Stomach smooth muscle (tissue), 2 donors: Measurements from ENCODE around the gene NFYC.

Source experiments
- H3K27ac ChIP-seq: one replicate; pipeline ENCODE4 v1.7.0; 2013; ENCODE audit warnings: mild to moderate bottlenecking, low read length, inconsistent platforms
- H3K27me3 ChIP-seq, 2 donors: one replicate each; pipeline ENCODE4 v1.7.0; 2013; ENCODE audit warnings: low read length in 2 of 2; ENCODE audit not compliant: insufficient read depth in 2 of 2, control insufficient read depth in 1 of 2
- H3K36me3 ChIP-seq, 2 donors: one replicate each; pipeline ENCODE4 v1.7.0; 2013; ENCODE audit warnings: low read length in 2 of 2; ENCODE audit not compliant: control insufficient read depth in 2 of 2, insufficient read depth in 2 of 2
- H3K4me1 ChIP-seq: one replicate; pipeline ENCODE4 v1.7.0; 2013; ENCODE audit warnings: low read length; ENCODE audit not compliant: control insufficient read depth, insufficient read depth
- H3K4me3 ChIP-seq, 2 donors: one replicate each; pipeline ENCODE4 v1.7.0; 2013; ENCODE audit warnings: low read length in 2 of 2
- H3K9ac ChIP-seq, 2 donors: one replicate each; pipeline ENCODE4 v1.7.0; 2013; ENCODE audit warnings: low read length in 2 of 2, mild to moderate bottlenecking in 1 of 2
- H3K9me3 ChIP-seq, 2 donors: one replicate each; pipeline ENCODE4 v1.7.0; 2013; ENCODE audit warnings: low read length in 2 of 2; ENCODE audit not compliant: control insufficient read depth in 2 of 2
- donor health status: healthy.
- donor health status: Pancreatic carcinoma.

Gene NFYC

GRCh38 chr1:40665335-40666171 lies 26.0 kb upstream of the NFYC start, which contains the start of gene RIMS3:
Gene RIMS3 (minus strand): TSS chr1:40665682. CDS start chr1:40641925, 23,757 bp downstream.
- H3K36me3 ChIP-seq, result no peaks in the 10 kb centered on the region
- peak within 1 kb of the TSS; percentile 50 to 76 for H3K4me3 ChIP-seq
- H3K4me1 ChIP-seq, result peaks cover 18% of the 10 kb centered on the region
- H3K9ac ChIP-seq, result peak within 1 kb of the TSS; percentile 2 to 36
- H3K27me3 ChIP-seq, result no peaks in the 10 kb centered on the region
- no peaks in the 10 kb centered on the region for H3K9me3 ChIP-seq
- H3K27ac ChIP-seq, result peak within 1 kb of the TSS; percentile 18

GRCh38 chr1:40668769-40669525 lies 22.6 kb upstream of the NFYC start:
- Histone ChIP-seq H3K36me3 (no peaks in the 10 kb centered on the region), H3K27ac (no peak overlapping the region), H3K27me3 (no peaks in the 10 kb centered on the region), H3K4me1 (peaks cover 13% of the 10 kb centered on the region), H3K9me3 (no peaks in the 10 kb centered on the region), H3K4me3 (peak overlapping the region in 1 of 2 donors; percentile 44), H3K9ac (no peak overlapping the region)

- Histone ChIP-seq H3K9ac (no peak overlapping the region), H3K9me3 (no peaks in the 10 kb centered on the region), H3K4me1 (no peaks in the 10 kb centered on the region), H3K36me3 (no peaks in the 10 kb centered on the region), H3K27ac (no peak overlapping the region), H3K27me3 (no peaks in the 10 kb centered on the region), H3K4me3 (no peak overlapping the region)
These were observed 18.1 kb upstream of the NFYC start for GRCh38 chr1:40673452-40673851.

GRCh38 chr1:40676501-40676900 lies 15.0 kb upstream of the NFYC start:
- no peaks in the 10 kb centered on the region for H3K36me3 ChIP-seq
- no peak overlapping the region for H3K27ac ChIP-seq
- no peak overlapping the region for H3K4me3 ChIP-seq
- H3K4me1 ChIP-seq, result no peaks in the 10 kb centered on the region
- H3K9ac ChIP-seq, result no peak overlapping the region
- no peaks in the 10 kb centered on the region for H3K9me3 ChIP-seq
- no peaks in the 10 kb centered on the region for H3K27me3 ChIP-seq

- H3K27me3 ChIP-seq, result no peaks in the 10 kb centered on the region
- H3K9ac ChIP-seq, result no peak overlapping the region
- no peak overlapping the region for H3K27ac ChIP-seq
- H3K9me3 ChIP-seq, result no peaks in the 10 kb centered on the region
- H3K36me3 ChIP-seq, result no peaks in the 10 kb centered on the region
- no peaks in the 10 kb centered on the region for H3K4me1 ChIP-seq
- no peak overlapping the region for H3K4me3 ChIP-seq
These were observed 12.1 kb upstream of the NFYC start for GRCh38 chr1:40679165-40679953.

- Histone ChIP-seq H3K4me1 (no peaks in the 10 kb centered on the region), H3K9ac (no peak overlapping the region), H3K27me3 (no peaks in the 10 kb centered on the region), H3K36me3 (peaks cover 0 to 3% of the 10 kb centered on the region in 2 donors), H3K27ac (no peak overlapping the region), H3K9me3 (no peaks in the 10 kb centered on the region), H3K4me3 (no peak overlapping the region)
These were observed 6.8 kb upstream of the NFYC start for GRCh38 chr1:40684669-40685068.

GRCh38 chr1:40687059-40687458 lies 4.4 kb upstream of the NFYC start:
- H3K36me3 ChIP-seq, result peaks cover 0 to 3% of the 10 kb centered on the region in 2 donors
- H3K4me3 ChIP-seq, result no peak overlapping the region
- no peaks in the 10 kb centered on the region for H3K27me3 ChIP-seq
- peaks cover under 1% of the 10 kb centered on the region for H3K4me1 ChIP-seq
- no peak overlapping the region for H3K9ac ChIP-seq
- no peaks in the 10 kb centered on the region for H3K9me3 ChIP-seq
- H3K27ac ChIP-seq, result no peak overlapping the region

- no peaks in the 10 kb centered on the region for H3K9me3 ChIP-seq
- no peaks in the 10 kb centered on the region for H3K27me3 ChIP-seq
- no peak overlapping the region for H3K4me3 ChIP-seq
- H3K4me1 ChIP-seq, result peaks cover 6% of the 10 kb centered on the region
- no peak overlapping the region for H3K9ac ChIP-seq
- peaks cover 0 to 3% of the 10 kb centered on the region in 2 donors for H3K36me3 ChIP-seq
- no peak overlapping the region for H3K27ac ChIP-seq
These were observed 3.8 kb upstream of the NFYC start for GRCh38 chr1:40687661-40688060.

GRCh38 chr1:40689737-40690136 lies 1.8 kb upstream of the NFYC start:
- Histone ChIP-seq H3K9ac (no peak overlapping the region), H3K27me3 (no peaks in the 10 kb centered on the region), H3K27ac (no peak overlapping the region), H3K4me3 (no peak overlapping the region), H3K9me3 (no peaks in the 10 kb centered on the region), H3K4me1 (peaks cover 10% of the 10 kb centered on the region), H3K36me3 (peaks cover 0 to 3% of the 10 kb centered on the region in 2 donors)

GRCh38 chr1:40690771-40691537 lies 550 bp upstream of the NFYC start:
- Histone ChIP-seq H3K27ac (peak overlapping the region; percentile 99), H3K4me1 (peaks cover 10% of the 10 kb centered on the region), H3K9ac (peak overlapping the region; percentile 93 to 94)

More at GRCh38 chr1:40690771-40691537, 550 bp upstream of the NFYC start:
- H3K4me3 ChIP-seq, result peak overlapping the region; percentile 86 to 92
- H3K9me3 ChIP-seq, result no peaks in the 10 kb centered on the region
- no peaks in the 10 kb centered on the region for H3K27me3 ChIP-seq
- peaks cover 0 to 3% of the 10 kb centered on the region in 2 donors for H3K36me3 ChIP-seq
